Lung microvascular endothelial cell (primary cell): ENCODE results near the gene ZBED1. TPM values are rescaled to one million over a fixed set of nuclear protein-coding genes. Genes with fewer than 3 reads are reported as not detected.
"Not testable (repeated sequence)": the region's sequence is repeated elsewhere in the genome, so short reads cannot be mapped to it uniquely, and the experiment has no call there.

Experiments
- DNase-seq, 2 donors: peaks; one replicate each; pipeline versions ENCODE4 v3.0.0 to v3.0.0-alpha.2; 2010; ENCODE audit warnings: low read depth in 2 of 2
- total RNA-seq: library from RNA; depleted of rRNA; stranded (reverse); fragments of >200 nt; gene quantifications from 2 replicates; pipeline ENCODE4 v1.2.1, GENCODE V29; 2014

ZBED1 gene
- total RNA-seq, 1 donor from 2014 or later, result 46.4 TPM

DNA sequence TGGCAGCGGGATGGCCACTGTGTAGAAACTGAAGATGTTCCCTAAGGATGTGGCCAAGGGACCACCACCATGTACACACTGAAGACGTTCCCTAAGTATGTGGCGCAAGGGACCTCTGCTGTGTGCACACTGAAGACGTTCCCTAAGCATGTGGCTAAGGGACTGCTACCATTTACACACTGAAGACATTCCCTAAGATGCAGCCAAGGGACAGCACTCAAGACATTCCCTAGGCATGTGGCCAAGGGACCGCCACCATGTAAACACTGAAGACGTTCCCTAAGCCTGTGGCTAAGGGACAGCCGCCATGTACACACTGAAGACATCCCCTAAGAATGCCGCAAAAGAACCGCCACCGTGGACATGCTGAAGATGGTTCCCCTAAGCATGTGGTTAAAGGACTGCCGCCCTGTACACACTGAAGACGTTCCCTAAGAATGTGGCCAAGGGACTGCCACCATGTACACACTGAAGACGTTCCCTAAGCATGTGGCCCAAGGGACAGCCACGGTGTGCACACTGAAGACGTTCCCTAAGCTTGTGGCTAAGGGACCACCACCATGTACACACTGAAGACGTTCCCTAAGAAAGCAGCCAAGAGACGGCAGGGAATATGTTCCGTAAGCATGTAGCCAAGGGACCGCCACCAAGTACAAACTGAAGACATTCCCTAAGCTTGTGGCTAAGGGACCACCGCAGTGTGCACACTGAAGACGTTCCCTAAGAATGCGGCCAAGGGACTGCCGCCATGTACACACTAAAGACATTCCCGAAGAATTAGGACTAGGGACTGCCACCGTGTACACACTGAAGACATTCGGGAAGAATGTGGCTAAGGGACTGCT, 43.3 kb downstream of the ZBED1 start:
- no peak for DNase-seq

DNA sequence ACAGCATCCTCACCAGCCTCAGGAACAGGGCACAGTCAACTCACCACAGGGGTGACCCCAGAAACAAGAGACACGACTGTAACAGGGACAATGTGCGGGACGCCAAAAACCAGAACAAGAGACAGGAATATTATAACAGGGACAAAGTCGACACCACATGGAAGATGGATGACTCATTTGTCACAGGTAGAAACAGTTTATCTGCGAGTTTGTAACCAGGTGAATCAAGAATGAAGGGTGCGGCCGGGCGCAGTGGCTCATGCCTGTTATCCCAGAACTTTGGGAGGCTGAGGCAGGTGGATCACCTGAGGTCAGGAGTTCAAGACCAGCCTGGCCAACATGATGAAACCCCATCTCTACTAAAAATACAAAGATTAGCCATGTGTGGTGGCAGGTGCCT, 44.7 kb downstream of the ZBED1 start:
- DNase-seq, result not testable (repeated sequence)

DNA sequence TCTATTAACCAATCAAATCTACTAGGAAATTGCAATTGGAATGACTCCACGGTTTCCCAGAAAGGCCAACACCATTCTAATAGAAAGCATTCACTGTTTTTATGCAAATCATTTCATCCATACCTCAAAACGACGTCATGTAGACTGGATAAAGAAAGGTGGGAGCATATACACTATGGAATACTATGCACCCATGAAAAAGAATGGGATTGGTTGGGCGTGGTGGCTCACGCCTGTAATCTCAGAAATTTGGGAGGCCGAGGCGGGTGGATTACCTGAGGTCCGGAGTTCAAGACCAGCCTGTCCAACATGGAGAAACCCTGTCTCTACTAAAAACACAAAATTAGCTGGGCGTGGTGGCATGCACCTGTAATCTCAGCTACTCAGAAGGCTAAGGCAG, 46.2 kb downstream of the ZBED1 start:
- not testable (repeated sequence) for DNase-seq

DNA sequence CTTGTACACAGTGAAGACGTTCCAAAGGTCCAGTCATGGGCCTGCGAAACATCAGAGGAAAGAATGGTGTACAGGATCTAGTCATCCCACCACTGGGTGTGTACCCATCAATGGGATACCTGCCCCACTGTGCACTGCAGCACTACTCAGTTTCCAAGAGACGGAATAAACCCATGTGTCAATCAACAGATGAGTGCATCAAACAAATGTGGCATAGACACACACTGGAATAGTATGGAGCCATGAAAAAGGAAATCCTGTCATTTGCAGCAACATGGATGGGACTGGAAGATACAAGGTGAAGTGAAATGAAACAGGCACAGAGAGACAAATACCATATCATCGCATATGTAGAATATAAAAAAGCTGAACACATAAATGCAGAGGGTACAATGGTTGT, 48.0 kb downstream of the ZBED1 start:
- no peak for DNase-seq

DNA sequence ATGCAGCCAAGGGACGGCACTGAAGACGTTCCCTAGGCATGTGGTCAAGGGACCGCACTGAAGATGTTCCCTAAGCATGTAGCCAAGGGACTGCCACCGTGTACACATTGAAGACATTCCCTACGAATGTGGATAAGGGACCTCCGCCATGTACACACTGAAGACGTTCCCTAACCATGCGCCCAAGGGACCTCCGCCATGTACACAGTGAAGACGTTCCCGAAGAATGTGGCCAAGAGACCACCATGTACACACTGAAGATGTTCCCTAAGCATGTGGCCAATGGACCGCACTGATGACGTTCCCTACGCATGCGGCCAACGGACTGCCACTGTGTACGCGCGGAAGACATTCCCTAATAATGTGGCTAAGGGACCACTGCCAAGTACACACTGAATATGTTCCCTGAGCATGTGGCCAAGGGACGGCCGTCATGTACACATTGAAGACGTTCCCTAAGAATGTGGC, 48.4 kb downstream of the ZBED1 start:
- DNase-seq, result no peak

DNA sequence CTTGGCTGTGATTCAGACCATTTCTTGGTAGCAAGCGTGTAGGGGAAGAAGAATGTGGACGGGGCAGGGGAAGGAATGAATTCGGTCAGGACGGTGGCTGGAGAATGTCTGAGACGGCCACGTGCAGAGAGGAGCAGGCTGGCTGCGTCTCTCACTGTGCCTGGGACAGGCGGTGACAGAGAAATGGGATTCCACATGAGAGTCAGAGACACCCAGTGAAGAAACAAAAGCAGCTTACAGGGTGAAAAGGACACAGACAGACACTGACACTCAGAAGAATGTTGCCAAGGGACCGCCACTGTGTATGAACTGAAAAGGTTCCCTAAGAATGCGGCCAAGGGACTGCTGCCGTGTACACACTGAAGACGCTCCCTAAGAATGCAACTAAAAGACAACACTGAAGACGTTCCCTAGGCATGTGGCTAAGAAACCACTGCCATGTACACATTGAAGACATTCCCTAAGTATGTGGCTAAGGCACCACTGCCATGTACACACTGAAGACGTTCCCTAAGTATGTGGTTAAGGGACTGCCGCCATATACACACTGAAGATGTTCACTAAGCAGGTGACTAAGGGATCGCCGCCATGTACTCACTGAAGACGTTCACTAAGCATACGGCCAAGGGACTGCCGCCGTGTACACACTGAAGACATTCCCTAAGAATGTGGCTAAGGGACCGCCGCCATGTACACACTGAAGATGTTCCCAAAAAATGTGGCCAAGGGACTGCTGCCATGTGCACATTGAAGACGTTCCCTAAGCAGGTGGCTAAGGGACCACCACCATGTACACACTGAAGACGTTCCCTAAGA, 49.1 kb downstream of the ZBED1 start:
- no peak for DNase-seq

DNA sequence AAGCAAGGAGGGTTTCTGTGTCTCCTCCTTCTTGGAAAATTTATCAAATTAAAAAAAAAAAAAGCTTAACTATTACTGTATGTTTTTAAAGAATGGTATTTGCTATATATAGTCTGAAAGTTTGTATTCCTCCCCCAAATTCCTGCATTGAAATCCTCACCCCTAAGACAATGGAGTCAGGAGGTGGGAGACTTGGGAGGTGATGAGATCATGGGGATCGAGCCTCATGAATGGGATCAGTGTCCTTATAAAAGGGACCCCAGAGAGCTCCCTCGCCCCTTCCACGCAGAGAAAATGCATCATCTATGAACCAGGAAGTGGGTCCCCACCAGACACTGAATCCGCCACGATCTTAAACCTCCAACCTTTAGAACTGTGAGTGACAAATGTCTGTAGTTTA, 50.1 kb downstream of the ZBED1 start:
- no peak for DNase-seq

DNA sequence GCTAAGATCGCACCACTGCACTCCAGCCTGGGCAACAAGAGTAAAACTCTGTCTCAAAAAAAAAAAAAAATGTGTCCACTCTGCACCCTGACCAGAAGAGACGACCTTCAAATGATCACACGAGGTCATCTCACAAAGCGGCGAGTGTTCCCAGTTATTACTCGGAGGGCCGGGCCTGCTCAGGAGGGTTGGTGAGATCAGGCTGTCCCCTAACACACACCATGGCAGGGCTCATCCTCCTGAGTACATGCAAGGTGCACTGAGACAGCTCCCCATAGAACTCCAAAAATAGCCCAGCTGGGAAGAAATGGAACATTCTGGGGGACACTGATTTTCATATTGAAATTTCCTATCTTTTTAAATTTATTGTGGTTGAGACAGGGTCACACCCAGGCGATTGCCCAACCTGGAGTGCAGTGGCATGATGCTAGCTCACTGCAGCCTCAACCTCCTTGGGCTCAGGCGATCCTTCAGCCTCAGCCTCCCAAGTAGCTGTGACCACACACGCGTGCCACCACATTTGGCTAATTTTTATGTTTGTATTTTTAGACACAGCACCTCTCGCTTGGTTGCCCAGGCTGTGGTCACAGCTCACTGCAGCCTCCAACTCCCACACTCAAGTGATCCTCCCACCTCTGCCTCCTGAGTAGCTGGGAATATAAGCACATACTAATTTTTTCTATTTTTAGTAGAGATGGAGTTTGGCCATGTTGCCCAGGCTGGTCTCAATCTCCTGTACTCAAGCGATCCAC, 51.5 kb downstream of the ZBED1 start:
- DNase-seq, result no peak

DNA sequence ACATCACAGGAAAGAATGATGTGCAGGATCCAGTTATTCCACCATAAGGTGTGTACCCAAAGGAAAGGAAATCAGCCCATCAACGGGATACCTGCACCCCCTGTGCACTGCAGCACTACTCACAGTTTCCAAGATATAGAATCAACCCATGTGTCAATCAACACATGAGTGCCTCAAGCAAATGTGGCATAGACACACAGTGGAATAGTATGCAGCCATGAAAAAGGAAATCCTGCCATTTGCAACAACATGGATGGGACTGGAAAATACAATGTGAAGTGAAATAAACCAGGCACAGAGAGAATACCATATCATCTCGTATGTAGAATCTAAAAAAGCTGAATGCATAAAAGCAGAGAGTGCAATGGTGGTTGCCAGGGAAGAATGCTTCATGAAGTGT, 53.3 kb downstream of the ZBED1 start:
- no peak for DNase-seq

DNA sequence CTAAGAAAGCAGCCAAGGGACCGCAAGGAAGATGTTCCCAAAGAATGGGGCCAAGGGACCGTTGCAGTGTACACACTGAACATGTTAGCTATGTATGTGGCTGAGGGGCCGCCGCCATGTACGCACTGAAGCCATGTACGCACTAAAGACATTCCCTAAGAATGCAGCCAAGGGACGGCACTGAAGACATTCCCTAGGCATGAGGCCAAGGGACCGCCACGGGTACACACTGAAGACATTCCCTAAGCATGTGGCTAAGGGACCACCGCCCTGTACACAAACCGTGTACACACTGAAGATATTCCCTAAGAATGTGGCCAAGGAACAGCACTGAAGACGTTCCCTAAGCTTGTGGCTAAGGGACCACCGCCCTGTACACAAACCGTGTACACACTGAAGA, 54.0 kb downstream of the ZBED1 start:
- no peak for DNase-seq

DNA sequence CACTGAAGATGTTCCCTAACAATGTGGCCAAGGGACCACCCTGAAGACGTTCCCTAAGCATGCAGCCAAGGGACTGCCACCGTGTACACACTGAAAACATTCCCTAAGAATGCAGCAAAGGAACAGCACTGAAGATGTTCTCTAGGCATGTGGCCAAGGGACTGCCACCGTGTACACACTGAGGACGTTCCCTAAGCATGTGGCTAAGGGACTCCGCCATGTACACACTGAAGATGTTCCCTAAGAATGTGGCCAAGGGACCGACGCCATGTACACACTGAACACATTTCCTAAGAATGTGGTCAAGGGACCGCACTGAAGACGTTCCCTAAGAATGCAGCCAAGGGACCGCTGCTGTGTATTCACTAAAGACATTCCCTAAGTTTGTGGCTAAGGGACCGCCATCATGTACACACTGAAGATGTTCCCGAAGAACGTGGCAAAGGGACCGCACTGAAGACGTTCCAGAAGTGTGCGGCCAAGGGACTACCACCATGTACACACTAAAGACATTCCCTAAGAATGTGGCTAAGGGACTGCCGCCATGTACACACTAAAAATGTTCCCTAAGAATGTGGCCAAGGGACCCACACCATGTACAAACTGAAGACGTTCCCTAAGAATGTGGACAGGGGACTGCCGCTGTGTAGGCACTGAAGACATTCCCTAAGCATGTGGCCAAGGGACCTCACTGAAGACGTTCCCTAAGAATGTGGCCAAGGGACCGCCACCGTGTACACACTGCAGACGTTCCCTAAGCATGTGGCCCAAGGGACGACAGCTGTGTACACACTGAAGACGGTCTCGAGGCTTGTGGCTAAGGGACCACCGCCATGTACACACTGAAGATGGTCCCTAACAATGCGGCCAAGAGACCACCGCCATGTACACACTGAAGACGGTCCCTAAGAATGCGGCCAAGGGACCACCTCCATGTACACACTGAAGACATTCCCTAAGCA, 54.8 kb downstream of the ZBED1 start:
- no peak for DNase-seq

DNA sequence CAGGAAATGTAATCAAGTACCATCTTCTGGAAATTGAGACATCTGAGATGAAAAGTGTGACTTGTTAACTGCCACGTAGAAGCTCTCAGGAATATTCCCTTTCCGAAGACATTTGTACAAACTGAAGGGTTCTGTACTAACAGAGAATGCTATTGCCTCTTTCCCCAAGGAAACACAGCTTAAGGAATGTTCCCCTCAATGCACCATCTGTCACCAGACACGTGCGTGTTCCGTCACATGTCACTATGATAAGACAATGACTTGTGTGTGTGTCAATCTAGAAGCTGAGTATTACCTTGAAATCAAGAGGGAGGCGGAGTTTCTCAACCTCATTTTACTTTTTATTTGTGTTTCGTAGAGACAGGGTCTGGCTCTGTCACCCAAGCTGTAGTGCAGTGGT, 58.1 kb downstream of the ZBED1 start:
- DNase-seq, result no peak

DNA sequence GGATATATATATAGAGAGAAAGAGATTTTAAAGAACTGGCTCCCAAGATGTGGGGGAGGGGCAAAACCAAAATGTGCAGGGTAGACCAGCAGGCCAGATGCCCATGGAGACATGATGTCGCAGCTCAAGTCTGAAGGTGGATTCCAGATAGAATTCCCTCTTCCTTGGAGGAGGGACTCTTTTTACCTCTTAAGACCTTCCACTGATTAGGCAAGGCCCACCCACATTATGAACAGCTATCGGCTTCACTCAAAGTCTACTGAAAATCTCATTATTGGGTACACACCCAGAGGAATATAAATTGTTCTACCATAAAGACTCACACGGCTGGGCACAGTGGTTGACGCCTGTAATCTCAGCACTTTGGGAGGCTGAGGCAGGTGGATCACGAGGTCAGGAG, 59.3 kb downstream of the ZBED1 start:
- no peak for DNase-seq

DNA sequence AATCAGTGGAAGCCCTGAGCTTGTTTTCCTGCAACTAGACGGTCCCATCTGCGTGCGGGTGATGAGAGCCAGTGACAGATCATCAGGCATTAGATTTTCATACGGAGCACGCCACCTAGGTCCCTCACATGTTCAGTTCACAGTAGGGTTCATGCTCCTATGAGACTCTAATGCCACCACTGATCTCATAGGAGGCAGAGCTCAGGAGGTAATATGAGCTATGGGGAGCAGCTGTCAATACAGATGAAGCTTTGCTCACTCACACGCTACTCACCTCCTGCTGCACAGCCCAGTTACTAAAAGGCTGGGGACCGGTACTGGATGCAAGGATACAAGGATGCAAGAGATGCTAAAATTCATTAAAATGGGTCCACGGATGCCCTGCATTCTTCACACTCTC, 61.2 kb downstream of the ZBED1 start:
- no peak for DNase-seq

Other genes starting within 250 kb of the ZBED1 start
- 14.4 and 23.6 TPM in 2 replicates for gene DHRSX, start within 50 bp of the ZBED1 start, total RNA-seq
- gene CD99, start 190.3 kb upstream of the ZBED1 start, total RNA-seq, result 181 and 195 TPM in 2 replicates